Nasal cavity respiratory epithelium epithelial cell of viscerocranial mucosa (primary cell): Measurements from ENCODE around the gene DNAH9. TPM values are rescaled to one million over a fixed set of nuclear protein-coding genes. Genes with fewer than 3 reads are reported as not detected.

Experiments used
- total RNA-seq: library from RNA; depleted of rRNA; stranded (reverse); fragments of >200 nt; gene quantifications from 2 replicates; pipeline ENCODE4 v1.2.3, GENCODE V29; 2014

DNAH9 gene
- under 0.01 and 0.07 TPM in 2 replicates for total RNA-seq

GRCh38 chr17:11598274-11599221 is at the start of gene DNAH9:
Gene DNAH9, plus strand, starts transcription at chr17:11598470. Its CDS starts 29 bp downstream, at chr17:11598499.

GRCh38 chr17:11997147-11997971 is 399.1 kb downstream of the DNAH9 start, which contains the start of gene ZNF18:
Gene ZNF18, minus strand, starts transcription at chr17:11997475. Its CDS starts 4,646 bp downstream, at chr17:11992829.

